Naive B cell (primary cell): ENCODE results near the gene NIM1K. TPM values are rescaled to one million over a fixed set of nuclear protein-coding genes. Genes with fewer than 3 reads are reported as not detected.

Source experiments
- ATAC-seq, 2 donors: fragments of 150-1000 bp; cut with Tn5 transposase; 2 replicates each; pipeline ENCODE4 v1.10.0; 2021; ENCODE audit warnings: low read depth in 2 of 2, mild to moderate bottlenecking in 2 of 2, moderate library complexity in 2 of 2
- DNase-seq: peaks from one replicate; pipeline ENCODE4 v3.0.0; 2022
- H3K27ac Mint-ChIP-seq, 6 donors: one replicate each; pipeline ENCODE4 v1.8.0; 2020 to 2022; ENCODE audit warnings: mild to moderate bottlenecking in 6 of 6, mixed read lengths in 6 of 6, moderate library complexity in 5 of 6, inconsistent platforms in 2 of 6
- H3K27me3 Mint-ChIP-seq, 3 donors: one replicate each; pipeline ENCODE4 v1.8.0; 2021 to 2022; ENCODE audit warnings: mixed read lengths in 3 of 3, mild to moderate bottlenecking in 1 of 3
- H3K36me3 Mint-ChIP-seq, 2 donors: one replicate each; pipeline ENCODE4 v1.8.0; 2020 to 2022; ENCODE audit warnings: mixed read lengths in 2 of 2, inconsistent platforms in 1 of 2, mild to moderate bottlenecking in 1 of 2
- H3K4me1 Mint-ChIP-seq, 3 donors: one replicate each; pipeline ENCODE4 v1.8.0; 2020 to 2022; ENCODE audit warnings: mixed read lengths in 3 of 3, inconsistent platforms in 1 of 3, mild to moderate bottlenecking in 1 of 3, moderate library complexity in 1 of 3
- H3K4me3 Mint-ChIP-seq, 8 donors: one replicate each; pipeline ENCODE4 v1.8.0; 2020 to 2022; ENCODE audit warnings: mild to moderate bottlenecking in 8 of 8, mixed read lengths in 8 of 8, moderate library complexity in 8 of 8, inconsistent platforms in 2 of 8
- H3K9me3 Mint-ChIP-seq, 7 donors: one replicate each; pipeline ENCODE4 v1.8.0; 2020 to 2022; ENCODE audit warnings: mixed read lengths in 7 of 7, mild to moderate bottlenecking in 5 of 7, inconsistent platforms in 2 of 7, moderate library complexity in 1 of 7
- polyA plus RNA-seq, 6 donors: library from polyadenylated mRNA; unstranded; fragments of 300-500 nt; fragmentation: Illumina TruSeq; gene quantifications; one replicate each; pipeline ENCODE4 v1.2.3, GENCODE V29; 2021; ENCODE audit warnings: low read depth in 6 of 6

Gene NIM1K
- polyA plus RNA-seq, 6 donors from 2014 or later: 0.09 to 0.90 (median 0.22) TPM; not detected in 2

- peaks cover 0 to 1% (median 0%) of the 10 kb centered on the region in 7 donors for H3K9me3 Mint-ChIP-seq
- no peak overlapping the region for H3K4me3 Mint-ChIP-seq
- DNase-seq (no peak), ATAC-seq (no peak)
- H3K27ac Mint-ChIP-seq: no peak overlapping the region
- H3K36me3 Mint-ChIP-seq: peaks cover 5 to 6% of the 10 kb centered on the region in 2 donors
- H3K27me3 Mint-ChIP-seq: peaks cover 0 to 11% (median 10%) of the 10 kb centered on the region in 3 donors
- H3K4me1 Mint-ChIP-seq: peaks cover 0 to 2% (median 0%) of the 10 kb centered on the region in 3 donors
These were observed 90.0 kb downstream of the NIM1K start for GRCh38 chr5:43281840-43282658.

GRCh38 chr5:43286623-43287022 lies 94.6 kb downstream of the NIM1K start:
- ATAC-seq (no peak), DNase-seq (no peak)
- peaks cover 20 to 27% of the 10 kb centered on the region in 2 donors for H3K36me3 Mint-ChIP-seq
- no peak overlapping the region for H3K4me3 Mint-ChIP-seq
- H3K4me1 Mint-ChIP-seq: peaks cover 0 to 3% (median 0%) of the 10 kb centered on the region in 3 donors
- no peaks in the 10 kb centered on the region for H3K27me3 Mint-ChIP-seq
- H3K9me3 Mint-ChIP-seq: peaks cover 0 to 1% (median 0%) of the 10 kb centered on the region in 7 donors
- H3K27ac Mint-ChIP-seq: peak overlapping the region in 1 of 6 donors; percentile 57

- H3K36me3 Mint-ChIP-seq: peaks cover 20 to 32% of the 10 kb centered on the region in 2 donors
- peaks cover 0 to 3% (median 0%) of the 10 kb centered on the region in 3 donors for H3K4me1 Mint-ChIP-seq
- H3K27ac Mint-ChIP-seq: peak overlapping the region in 1 of 6 donors; percentile 86
- H3K27me3 Mint-ChIP-seq: no peaks in the 10 kb centered on the region
- peaks cover 0 to 1% (median 0%) of the 10 kb centered on the region in 7 donors for H3K9me3 Mint-ChIP-seq
- DNase-seq (no peak), ATAC-seq (no peak)
- H3K4me3 Mint-ChIP-seq: no peak overlapping the region
These were observed 95.5 kb downstream of the NIM1K start for GRCh38 chr5:43287493-43287892.

- peaks cover 0 to 1% (median 0%) of the 10 kb centered on the region in 7 donors for H3K9me3 Mint-ChIP-seq
- no peaks in the 10 kb centered on the region for H3K27me3 Mint-ChIP-seq
- DNase-seq (no peak), ATAC-seq (no peak)
- no peak overlapping the region for H3K4me3 Mint-ChIP-seq
- peaks cover 20 to 32% of the 10 kb centered on the region in 2 donors for H3K36me3 Mint-ChIP-seq
- peaks cover 0 to 3% (median 0%) of the 10 kb centered on the region in 3 donors for H3K4me1 Mint-ChIP-seq
- no peak overlapping the region for H3K27ac Mint-ChIP-seq
These were observed 96.3 kb downstream of the NIM1K start for GRCh38 chr5:43288269-43288831.

- Mint-ChIP-seq H3K9me3 (no peaks in the 10 kb centered on the region), H3K4me1 (peaks cover 0 to 3% (median 0%) of the 10 kb centered on the region in 3 donors), H3K4me3 (no peak overlapping the region), H3K27ac (no peak overlapping the region), H3K36me3 (peaks cover 20 to 32% of the 10 kb centered on the region in 2 donors), H3K27me3 (no peaks in the 10 kb centered on the region)
- no peak for DNase-seq
- ATAC-seq: no peak
These were observed 98.7 kb downstream of the NIM1K start for GRCh38 chr5:43290726-43291125.

GRCh38 chr5:43294226-43294625 lies 102.2 kb downstream of the NIM1K start:
- Mint-ChIP-seq H3K9me3 (no peaks in the 10 kb centered on the region), H3K36me3 (peaks cover 22 to 29% of the 10 kb centered on the region in 2 donors), H3K4me1 (peaks cover 0 to 3% (median 0%) of the 10 kb centered on the region in 3 donors), H3K27ac (peak overlapping the region in 1 of 6 donors; percentile 49), H3K4me3 (no peak overlapping the region), H3K27me3 (no peaks in the 10 kb centered on the region)
- DNase-seq (no peak), ATAC-seq (no peak)

- Mint-ChIP-seq H3K27me3 (no peaks in the 10 kb centered on the region), H3K4me3 (peak overlapping the region in 1 of 8 donors; percentile 23), H3K36me3 (peaks cover 18 to 24% of the 10 kb centered on the region in 2 donors), H3K27ac (peak overlapping the region in 1 of 6 donors; percentile 33), H3K4me1 (peaks cover 0 to 3% (median 0%) of the 10 kb centered on the region in 3 donors), H3K9me3 (no peaks in the 10 kb centered on the region)
- DNase-seq: no peak
- ATAC-seq: no peak
These were observed 103.2 kb downstream of the NIM1K start for GRCh38 chr5:43295202-43295601.

GRCh38 chr5:43296835-43297234 lies 104.8 kb downstream of the NIM1K start:
- H3K4me1 Mint-ChIP-seq: peaks cover 10 to 14% (median 11%) of the 10 kb centered on the region in 3 donors
- H3K36me3 Mint-ChIP-seq: peaks cover 18 to 25% of the 10 kb centered on the region in 2 donors
- no peak overlapping the region for H3K4me3 Mint-ChIP-seq
- peak overlapping the region in 1 of 6 donors; percentile 66 for H3K27ac Mint-ChIP-seq
- H3K9me3 Mint-ChIP-seq: no peaks in the 10 kb centered on the region
- DNase-seq: no peak
- no peak for ATAC-seq
- H3K27me3 Mint-ChIP-seq: no peaks in the 10 kb centered on the region

GRCh38 chr5:43298443-43298842 lies 106.4 kb downstream of the NIM1K start:
- H3K9me3 Mint-ChIP-seq: no peaks in the 10 kb centered on the region

GRCh38 chr5:43300112-43300511 lies 108.1 kb downstream of the NIM1K start:
- peaks cover 20 to 34% (median 30%) of the 10 kb centered on the region in 3 donors for H3K4me1 Mint-ChIP-seq
- no peak overlapping the region for H3K27ac Mint-ChIP-seq
- H3K36me3 Mint-ChIP-seq: peaks cover 18 to 21% of the 10 kb centered on the region in 2 donors
- DNase-seq (no peak), ATAC-seq (no peak)
- no peak overlapping the region for H3K4me3 Mint-ChIP-seq
- no peaks in the 10 kb centered on the region for H3K27me3 Mint-ChIP-seq
- H3K9me3 Mint-ChIP-seq: no peaks in the 10 kb centered on the region

More at GRCh38 chr5:43298443-43298842, 106.4 kb downstream of the NIM1K start:
- ATAC-seq (no peak), DNase-seq (no peak)
- peaks cover 18 to 27% (median 24%) of the 10 kb centered on the region in 3 donors for H3K4me1 Mint-ChIP-seq
- no peaks in the 10 kb centered on the region for H3K27me3 Mint-ChIP-seq
- H3K27ac Mint-ChIP-seq: no peak overlapping the region
- no peak overlapping the region for H3K4me3 Mint-ChIP-seq
- H3K36me3 Mint-ChIP-seq: peaks cover 18 to 21% of the 10 kb centered on the region in 2 donors

GRCh38 chr5:43301653-43302091 lies 109.6 kb downstream of the NIM1K start:
- Mint-ChIP-seq H3K36me3 (peaks cover 14 to 17% of the 10 kb centered on the region in 2 donors), H3K4me3 (no peak overlapping the region), H3K27ac (peak overlapping the region in 3 of 6 donors; percentile 13 to 54 (median 36)), H3K9me3 (no peaks in the 10 kb centered on the region), H3K27me3 (no peaks in the 10 kb centered on the region), H3K4me1 (peaks cover 24 to 41% (median 39%) of the 10 kb centered on the region in 3 donors)
- ATAC-seq (no peak), DNase-seq (no peak)

GRCh38 chr5:43302481-43302880 lies 110.5 kb downstream of the NIM1K start:
- peaks cover 24 to 47% (median 41%) of the 10 kb centered on the region in 3 donors for H3K4me1 Mint-ChIP-seq
- H3K27me3 Mint-ChIP-seq: no peaks in the 10 kb centered on the region
- no peaks in the 10 kb centered on the region for H3K9me3 Mint-ChIP-seq
- ATAC-seq: no peak
- peaks cover 11 to 15% of the 10 kb centered on the region in 2 donors for H3K36me3 Mint-ChIP-seq
- H3K27ac Mint-ChIP-seq: peak overlapping the region in 3 of 6 donors; percentile 2 to 36 (median 13)
- no peak for DNase-seq
- H3K4me3 Mint-ChIP-seq: no peak overlapping the region

- Mint-ChIP-seq H3K27ac (peak overlapping the region in 3 of 6 donors; percentile 24 to 43 (median 37)), H3K4me1 (peaks cover 27 to 52% (median 45%) of the 10 kb centered on the region in 3 donors), H3K4me3 (no peak overlapping the region), H3K27me3 (no peaks in the 10 kb centered on the region), H3K36me3 (peaks cover 6 to 11% of the 10 kb centered on the region in 2 donors), H3K9me3 (no peaks in the 10 kb centered on the region)
- DNase-seq: no peak
- ATAC-seq: no peak
These were observed 111.2 kb downstream of the NIM1K start for GRCh38 chr5:43303242-43303641.
